GM21423 (cell line): Measurements from ENCODE around the gene CD226.
A peak's percentile ranks its signal among the peaks of the same experiment; 100 is the strongest.
"Not testable (repeated sequence)": the region's sequence is repeated elsewhere in the genome, so short reads cannot be mapped to it uniquely, and the experiment has no call there.

ENCODE experiments used
- ATAC-seq: cut with Tn5 transposase; IDR thresholded peaks from one replicate; pipeline ENCODE4 v1.9.1; 2021; ENCODE audit warnings: mild to moderate bottlenecking, moderate library complexity; ENCODE audit not compliant: unreplicated experiment

Gene CD226

DNA sequence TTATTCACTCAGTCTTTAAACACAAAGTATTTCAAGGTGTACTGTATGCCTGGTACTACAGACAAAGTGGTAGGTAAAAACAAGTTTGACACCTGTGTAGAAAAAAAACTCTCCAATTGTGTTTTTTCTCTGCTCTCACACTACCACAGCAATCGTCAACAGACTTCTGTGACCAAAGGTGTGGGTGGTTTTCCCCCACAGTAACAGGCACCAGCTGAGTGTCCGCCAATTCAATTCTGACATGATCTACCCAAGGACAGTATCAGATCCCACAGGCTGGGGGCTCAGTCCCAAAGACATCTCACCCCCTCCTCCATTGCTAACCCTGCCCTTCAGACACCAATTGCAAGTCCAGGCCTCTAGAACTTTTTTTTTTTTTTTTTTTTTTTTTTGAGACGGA is 71.2 kb downstream of the CD226 start:
- ATAC-seq: no peak

DNA sequence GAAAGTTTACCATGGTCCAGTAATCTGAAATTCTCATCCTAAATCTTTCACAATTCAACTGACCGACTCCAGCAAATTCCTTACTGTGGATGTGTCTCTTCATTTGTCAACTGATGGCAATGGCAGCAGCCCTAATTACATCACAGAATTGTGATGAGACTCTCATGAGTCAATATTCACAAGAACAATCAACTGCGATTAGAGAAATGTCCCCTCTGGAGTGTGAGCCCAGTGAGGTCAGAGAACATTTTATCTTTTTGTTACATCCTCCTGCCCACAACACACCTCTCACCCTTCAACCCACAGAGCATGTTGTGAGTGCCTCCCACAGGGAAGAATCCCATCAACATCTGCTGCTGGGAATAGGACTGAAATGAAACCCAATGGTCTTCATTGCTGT is 73.6 kb downstream of the CD226 start:
- no peak for ATAC-seq

DNA sequence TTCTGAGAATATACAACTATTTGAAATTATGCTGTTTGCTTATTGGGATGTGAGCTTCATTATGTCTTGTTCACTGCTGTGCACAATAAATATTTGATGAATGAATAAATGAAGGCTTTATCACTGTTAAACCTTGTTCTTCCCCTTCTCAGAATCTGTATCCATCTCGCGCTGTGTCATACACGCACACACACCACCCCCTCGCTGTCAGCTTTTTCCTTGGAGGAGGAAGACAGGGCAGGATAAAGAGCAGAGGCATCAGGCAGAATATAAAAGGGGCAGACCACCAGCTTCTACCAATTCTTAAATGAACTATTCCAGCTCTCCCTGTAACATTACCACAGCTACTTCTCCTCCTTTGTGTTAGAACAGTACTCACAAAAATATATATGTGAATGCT is 75.0 kb downstream of the CD226 start:
- no peak for ATAC-seq

DNA sequence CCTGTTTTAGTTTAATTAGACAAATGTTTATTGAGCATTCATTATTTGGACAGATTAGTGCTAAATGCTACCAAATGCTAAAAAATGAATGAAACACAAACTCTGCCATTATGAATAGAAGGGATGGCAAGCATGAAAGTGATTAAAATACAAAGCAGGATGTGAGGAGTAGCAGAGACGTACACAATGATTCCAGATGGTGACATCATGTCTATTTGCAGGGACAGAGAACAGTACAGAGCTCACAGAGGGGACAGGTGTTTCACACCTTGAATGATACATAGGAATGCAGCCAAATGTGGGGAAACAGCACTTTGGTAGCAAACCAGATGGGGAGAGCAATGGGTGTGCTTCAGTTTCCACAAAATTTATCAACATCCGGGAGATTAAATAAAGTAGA is 76.3 kb downstream of the CD226 start:
- no peak for ATAC-seq

DNA sequence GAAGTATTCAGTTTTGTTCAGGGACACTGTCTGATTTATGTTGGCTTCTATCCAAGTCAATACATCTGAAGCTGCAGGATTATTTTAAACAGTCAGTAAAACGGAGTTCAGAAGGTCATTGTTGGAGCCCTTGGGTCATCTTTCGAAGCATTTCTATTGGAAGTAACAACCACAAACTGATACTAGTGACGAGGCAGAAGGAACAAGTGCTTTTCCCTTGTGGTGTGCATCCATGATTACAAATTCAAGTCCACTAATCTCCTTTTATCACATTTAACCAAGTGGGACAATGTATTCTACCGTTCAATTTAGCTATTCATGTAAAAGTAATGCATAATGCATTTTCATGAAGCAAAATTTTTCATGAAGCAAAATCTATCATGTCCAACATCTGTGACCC is 76.9 kb downstream of the CD226 start:
- ATAC-seq: no peak

DNA sequence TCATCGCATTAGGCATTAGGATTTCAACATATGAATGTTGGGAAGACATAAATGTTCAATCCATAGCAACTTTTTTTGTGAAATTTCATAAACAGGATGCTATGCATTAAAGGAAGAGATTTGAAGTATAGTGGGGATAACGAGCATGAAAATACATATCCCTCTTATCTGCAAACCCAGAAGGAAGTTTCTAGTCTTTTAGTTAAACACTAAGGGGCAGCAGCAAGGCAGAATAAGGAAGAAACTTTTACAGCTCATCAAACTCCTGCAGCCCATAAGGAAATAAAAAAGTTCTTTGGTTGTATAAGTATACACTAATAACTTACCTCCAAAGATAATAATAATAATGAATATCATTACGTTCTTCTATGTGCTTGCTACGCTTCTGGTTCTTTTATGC is 81.5 kb downstream of the CD226 start:
- no peak for ATAC-seq

DNA sequence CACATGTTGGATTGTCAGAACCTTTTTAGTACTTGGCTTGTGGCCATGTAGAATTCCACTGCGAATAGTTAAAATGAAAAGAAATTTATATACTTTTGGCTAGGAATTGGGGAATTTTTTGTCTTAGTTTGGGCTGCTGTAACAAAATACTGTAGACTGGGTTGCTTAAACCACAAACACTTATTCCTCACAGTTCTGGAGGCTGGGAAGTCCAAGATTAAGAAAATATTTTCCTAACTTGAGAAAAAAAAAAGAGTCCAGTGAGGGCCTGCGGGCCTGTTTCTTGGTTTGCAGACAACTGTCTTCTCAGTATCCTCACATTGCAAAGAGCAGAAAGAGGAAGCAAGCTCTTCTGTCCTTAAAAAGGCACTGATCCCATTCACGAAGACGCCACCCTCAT is 81.9 kb downstream of the CD226 start:
- no peak for ATAC-seq

DNA sequence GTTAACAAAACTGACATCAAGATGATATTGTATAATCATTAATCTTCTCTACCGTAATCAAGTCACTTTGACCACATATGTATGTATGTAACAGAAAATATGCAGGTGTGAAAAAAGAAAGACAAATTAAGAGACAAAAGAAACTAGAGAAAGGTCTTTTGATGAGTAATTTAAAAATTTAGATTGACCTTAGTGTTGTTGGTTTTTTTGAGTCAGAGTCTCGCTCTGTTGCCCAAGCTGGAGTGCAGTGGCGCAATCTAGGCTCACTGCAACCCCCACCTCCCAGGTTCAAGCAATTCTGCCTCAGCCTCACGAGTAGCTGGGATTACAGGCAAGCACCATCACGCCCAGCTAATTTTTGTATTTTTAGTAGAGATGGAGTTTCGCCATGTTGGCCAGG is 82.9 kb downstream of the CD226 start:
- peak; percentile 72 for ATAC-seq

DNA sequence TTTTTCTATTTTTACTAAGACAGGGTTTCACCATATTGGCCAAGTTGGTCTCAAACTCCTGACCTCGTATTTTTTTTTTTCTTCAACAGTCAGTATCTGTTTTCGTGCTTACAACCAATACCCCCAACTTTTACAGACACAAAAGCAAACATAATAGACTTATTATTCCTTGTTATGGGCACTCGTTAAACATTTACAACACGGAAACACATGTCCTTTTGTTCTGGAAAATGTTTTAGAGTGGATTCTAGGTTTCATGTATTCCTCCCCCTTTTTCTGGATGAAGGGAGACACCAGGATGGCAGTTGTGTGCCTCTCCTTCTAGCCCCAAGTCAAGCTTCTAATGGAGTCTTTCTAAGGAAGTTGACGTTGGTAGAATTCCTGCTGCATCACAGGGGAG is 88.8 kb downstream of the CD226 start:
- no peak for ATAC-seq

DNA sequence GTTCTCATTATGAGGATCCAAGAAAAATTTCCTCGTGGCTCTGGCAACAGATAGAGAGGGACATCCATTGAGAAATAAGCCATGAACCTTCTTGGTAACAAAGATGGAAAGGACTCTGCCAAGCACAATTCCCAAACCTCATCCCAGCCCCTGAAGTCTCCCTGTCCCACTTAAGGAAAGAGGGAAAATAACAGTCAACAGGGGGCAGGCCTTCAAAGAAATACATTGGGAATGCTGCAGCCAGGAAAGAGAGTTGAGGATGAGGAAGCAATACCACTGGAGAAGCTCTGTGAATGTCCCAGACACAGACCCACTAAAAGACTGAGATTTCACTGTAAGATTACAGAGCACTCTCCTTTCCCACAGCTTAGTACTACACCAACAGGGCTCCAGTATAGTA is 93.2 kb downstream of the CD226 start:
- no peak for ATAC-seq

DNA sequence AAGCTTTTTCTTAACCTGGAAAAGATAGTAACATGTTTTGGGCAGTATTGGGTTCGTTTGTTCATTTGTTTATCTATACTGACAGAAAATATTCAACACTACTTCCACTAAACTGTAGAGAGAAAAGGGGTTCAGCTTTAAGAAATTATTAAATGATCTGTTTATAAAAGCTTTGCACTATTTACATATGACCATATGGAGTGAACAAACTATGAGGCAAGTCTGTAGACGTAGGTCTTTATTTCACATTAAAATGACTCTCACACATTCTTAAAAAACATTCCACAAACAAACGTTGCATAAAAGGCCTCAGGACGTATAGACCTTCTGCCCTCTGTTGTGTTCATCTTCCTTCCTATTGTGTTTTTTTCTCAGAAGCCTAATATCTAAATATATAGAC is 94.6 kb downstream of the CD226 start:
- no peak for ATAC-seq

DNA sequence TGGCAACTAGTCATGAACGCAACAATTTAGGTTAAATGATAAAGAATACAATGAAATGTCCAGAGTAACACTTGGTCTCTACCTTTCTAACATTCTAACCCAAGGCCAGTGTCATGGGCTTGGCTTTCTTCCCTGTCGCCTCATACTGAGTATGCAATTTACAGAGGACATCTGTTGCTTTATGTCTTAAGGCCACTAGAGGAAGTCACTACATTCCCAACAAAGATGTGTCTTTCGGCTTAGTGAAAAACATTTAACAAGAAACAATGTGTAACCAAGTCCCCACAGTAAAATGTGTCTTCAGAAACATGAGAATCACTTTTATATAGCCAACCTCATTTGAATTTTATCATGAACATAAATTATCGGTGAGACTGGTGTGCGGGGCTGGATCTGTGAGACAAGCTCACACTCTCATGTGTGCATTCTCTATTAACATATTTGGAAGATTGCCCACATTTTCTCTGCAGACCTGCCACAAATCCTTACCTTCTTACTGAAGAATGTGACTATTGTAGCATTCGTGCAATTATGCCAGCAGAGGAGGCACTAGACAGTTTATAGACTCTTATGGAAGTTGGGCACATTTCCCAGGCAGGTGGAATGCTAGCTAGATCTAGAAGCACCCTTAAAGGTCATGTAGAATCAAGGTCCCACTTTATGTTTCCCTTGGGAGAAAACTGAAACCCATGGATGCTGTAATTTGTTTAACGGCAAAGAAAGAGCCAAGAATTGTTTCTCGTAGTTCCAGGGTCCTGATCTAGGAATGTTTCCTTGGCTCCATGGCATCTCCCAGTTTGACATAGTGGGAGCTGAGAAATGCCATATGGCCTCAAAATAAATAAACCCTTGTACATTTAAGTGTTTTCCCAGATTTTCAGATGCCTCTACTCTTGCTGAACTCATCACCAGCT is 101.8 kb downstream of the CD226 start:
- no peak for ATAC-seq

DNA sequence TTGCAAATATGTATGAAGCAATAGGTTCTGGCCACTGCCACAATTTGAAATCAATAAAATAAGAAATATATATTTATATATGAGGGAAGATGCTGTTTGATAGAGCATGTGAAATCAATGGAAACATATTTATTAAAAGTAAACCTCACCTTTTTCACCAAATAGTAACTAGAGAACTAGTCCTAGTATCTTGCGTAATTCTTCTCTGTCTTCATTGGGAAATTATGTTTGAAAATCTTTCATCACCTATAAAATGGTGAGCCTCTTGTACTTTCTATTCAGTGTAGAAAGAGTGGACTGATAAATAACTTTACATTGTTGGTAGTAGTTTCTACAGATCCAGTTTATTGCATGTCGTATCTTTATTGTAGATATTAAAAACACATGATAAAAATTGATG is 103.0 kb downstream of the CD226 start:
- no peak for ATAC-seq

DNA sequence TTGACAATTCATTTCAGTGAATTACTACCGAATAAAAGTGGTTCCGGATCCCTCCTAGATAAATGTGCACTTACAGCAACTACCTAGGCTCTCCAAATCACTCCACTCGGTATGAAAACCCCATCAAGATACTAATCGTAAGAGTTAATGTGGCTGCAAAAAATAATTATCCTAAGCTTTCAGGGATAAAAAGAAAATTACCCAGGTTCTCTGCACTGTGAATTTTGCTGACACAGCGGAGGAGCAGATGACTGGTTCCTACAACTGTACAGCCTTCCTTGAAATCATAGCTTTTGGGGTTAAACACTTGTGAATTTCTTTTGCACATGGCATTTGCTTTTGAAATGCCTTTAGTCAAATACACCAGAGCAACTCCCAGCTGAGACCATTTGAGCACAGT is 104.7 kb downstream of the CD226 start:
- ATAC-seq: no peak

DNA sequence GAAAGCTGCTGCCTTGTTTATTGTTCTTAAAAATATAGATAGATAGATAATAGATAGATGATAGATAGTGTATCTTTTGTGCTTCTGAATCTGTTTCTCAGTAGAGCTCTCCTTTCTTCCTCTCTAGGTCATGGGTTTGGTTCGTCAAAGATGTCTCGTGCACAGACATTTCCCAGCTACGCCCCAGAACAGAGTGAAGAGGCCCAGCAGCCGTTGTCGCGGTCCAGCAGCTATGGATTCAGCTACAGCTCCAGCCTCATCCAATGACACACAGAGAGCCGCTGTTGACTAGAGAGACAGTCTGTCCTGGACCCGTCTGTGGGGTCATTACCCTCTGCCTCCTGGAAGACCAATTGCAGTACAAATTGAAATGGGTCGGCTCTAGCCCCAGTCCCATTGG is 106.6 kb downstream of the CD226 start:
- no peak for ATAC-seq

DNA sequence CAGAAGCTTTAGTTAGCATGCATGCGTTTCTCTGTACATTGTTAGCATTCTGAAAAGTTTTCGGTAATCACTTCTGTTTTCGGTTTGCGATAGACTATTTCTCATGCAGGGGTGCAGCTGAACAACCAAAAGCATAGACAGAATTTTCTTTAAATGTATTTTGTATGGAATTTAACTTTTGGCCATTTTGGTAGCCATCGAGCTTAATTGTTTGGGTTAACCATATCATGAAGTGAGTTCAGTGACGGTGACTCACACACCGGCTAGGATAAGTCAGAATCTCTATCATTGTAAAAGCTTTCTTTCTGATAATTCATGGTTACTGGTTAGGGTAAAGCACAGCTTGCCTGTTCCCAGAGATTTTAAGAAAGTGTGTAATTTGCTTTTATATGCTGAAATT is 107.2 kb downstream of the CD226 start:
- ATAC-seq: no peak

DNA sequence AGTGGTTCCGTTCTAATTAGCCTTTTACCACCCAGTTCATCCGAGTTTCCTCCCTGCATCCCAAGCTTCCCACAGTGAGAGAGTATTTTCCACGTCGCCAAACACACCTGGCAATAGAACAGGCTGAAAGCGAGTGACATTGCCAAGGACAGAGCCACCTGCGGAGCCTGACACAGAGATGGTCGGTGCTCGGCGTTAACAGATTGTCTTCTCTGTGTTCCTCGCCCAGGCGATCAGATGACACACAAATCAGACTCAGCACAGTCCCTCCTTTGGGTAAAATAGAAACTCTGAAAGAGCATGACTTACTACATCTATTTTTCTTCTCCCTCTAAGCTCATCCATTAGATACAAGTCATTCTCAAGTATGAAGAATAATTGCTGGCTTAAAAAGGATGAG is 107.7 kb downstream of the CD226 start:
- no peak for ATAC-seq

DNA sequence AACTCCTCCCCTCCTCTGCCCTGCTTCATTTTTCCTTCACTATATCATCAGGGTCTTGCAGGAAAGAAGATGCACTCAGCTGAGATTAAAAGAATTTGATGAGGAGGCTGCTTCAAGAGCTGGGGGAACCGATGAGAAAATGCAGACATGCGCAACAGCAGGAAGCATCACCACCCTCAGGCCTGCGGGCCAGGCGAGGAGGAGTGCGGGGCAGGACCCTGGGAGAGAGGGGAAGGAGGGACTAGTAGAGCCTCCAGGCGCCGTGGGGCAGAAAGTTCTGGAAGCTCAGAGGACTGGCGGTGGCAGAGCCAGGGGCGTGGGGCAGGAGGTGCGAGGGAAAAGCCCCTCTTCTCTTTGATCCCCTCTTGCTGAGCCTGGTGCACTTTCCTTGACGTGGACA is 108.2 kb downstream of the CD226 start:
- no peak for ATAC-seq

DNA sequence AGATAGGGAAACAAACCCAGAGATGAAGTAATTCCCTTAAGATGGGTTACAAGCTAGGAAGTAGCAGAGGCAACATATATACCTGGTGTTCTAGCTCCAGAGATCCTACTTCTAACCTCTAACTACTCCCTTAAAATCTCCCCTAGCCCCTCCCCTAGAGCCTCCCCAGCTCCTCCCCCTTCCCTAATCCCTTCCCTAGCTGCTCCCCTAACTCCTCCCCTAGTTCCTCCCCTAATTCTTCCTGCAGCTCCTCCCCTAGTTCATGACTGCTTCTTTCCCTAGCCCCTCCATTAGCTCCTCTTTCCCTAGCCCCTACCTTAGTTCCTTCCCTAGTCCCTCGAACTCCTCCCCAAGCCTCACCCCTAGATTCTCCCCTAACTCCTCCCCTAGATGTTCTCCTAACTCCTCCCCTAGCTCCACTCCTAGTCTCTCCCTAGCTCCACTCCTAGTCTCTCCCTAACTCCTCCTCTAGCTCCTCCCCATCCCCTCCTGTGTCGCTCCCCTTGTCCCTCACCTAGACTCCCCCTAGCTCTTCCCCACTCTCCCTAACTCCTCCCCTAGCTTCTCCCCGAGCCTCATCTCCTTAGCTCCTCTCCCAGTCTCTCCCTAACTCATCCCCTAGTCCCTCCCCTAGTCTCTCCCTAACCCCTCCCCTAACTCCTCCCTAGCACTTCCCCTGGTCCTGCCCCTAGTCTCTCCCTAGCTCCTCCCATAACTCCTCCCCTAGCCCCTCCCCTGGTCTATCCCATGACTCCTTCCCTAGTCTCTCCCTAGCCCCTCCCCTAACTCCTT is 108.9 kb downstream of the CD226 start:
- ATAC-seq: peak; percentile 68

DNA sequence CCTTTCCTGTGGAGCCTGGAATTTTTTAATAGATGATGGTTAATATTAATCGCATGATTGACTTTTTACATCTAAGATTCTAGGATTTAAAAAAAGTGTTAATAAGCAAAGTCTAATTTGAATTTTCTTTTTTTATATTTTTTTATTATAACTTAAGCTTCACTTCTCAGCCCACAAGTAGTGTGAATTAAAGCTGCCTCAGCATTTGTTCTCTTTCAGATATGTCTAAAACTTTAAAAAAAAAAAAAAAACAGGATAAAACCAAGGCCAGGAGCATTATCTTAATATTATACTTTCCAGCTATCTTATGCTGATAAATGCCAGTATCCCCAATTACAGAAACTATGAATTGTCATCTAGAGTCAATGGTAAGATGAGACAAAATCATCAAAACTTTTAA is 109.7 kb downstream of the CD226 start:
- no peak for ATAC-seq

DNA sequence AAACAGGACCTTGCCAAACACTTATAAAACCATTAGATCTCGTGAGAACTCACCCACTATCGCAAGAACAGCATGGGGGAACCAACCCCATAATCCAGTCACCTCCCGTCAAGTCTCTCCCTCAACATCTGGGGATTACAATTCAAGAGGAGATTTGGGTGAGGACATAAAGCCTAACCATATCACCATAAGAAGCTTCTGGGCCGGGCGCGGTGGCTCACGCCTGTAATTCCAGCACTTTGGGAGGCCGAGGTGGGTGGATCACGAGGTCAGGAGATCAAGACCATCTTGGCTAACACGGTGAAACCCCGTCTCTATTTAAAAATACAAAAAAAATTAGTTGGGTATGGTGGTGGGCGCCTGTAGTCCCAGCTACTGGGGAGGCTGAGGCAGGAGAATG is 112.7 kb downstream of the CD226 start:
- ATAC-seq: not testable (repeated sequence)

DNA sequence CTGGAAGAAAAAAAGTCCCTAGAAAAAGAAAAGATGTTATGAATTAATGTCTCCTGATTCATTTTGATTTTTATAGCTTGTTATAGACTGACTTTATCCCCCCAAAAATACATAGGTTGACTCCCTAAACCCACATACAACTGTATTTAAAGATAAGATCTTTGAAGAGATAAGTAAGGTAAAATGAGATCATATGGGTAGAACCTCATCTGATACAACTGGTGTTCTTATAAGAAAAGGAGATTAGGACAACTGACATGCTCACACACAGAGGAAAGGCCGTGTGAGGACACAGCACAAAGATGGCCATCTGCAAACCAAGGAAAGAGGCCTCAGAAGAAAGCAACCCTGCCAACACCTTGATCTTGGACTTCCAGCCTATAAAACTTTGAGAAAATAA is 117.5 kb downstream of the CD226 start:
- ATAC-seq: no peak
